ENCODE measurements around the gene BABAM2.
"Not testable (repeated sequence)": the region's sequence is repeated elsewhere in the genome, so short reads cannot be mapped to it uniquely, and the experiment has no call there.

The BABAM2 gene

DNA sequence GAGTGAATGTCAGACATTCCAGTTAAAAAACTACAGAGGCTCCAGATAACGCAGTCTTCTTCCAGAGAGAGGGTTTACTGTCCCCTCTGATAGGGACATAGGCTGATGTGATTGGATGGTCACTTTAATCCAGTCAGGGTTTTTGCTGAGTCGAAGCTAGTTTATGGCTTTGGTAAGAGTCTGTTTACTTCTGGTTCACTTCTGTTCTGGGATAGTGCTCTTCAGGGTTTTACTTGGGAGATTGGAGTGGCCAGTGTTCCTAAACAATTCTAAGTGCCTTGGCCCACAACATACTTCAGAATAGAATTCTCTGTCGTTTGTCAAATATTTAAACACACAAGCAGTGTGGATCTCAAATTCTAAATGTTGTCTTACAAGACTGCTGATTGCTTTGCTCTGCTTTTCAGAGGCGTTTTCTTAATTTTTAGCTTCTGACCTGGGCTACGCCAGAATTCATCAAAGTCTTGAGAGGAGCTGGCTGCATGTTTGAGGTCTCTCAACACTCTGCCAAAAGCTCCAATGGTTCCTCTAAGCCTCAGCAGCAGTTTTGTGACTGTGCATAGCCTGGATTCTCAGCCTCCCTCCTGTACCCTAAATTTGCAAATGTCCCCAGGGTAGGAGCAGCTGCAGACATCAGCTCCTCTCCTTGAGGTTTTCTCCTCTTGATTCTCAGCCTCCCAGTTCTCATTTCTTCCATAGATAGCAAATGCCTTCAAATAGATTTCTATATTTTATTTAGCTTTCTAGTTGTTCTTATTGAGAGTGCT, 105.8 kb downstream of the BABAM2 start:
- WGBS: 94% methylated on average over 5 of the region's 5 CpGs
- no peaks in the 10 kb centered on the region for H3K9me3 ChIP-seq (ENCODE audit: insufficient read depth, low read depth, low read length)
- H3K9ac ChIP-seq (ENCODE audit: low read depth, low read length): no peak overlapping the region
- peaks cover 12% of the 10 kb centered on the region; the same call in 1 of the 2 replicates for H3K4me1 ChIP-seq (ENCODE audit: insufficient read depth, low read length)
- H3K4me3 ChIP-seq (ENCODE audit: low read length): no peak overlapping the region
- H3K36me3 ChIP-seq (ENCODE audit: insufficient read depth, low read length): no peaks in the 10 kb centered on the region
- H3K27me3 ChIP-seq (ENCODE audit: insufficient read depth, low read length): no peaks in the 10 kb centered on the region
- no peak overlapping the region for H3K27ac ChIP-seq (ENCODE audit: low read depth, low read length)

DNA sequence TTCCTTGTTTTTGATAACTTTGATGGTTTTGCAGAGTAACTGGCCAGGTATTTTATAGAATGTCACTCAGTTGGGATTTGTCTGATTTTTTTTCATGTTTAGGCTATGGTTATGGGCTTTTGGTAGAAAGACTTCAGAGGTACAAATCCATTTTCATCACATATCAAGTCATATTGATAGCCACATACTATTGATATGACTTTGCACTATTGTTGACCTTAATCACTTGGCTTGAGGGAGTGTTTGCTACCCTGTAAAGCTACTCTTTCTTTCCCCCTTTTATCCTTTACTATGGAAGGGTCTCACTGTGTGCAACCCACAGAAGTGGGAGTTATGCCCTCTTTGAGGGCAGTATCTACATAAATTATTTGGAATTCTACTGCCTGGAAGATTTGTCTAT, 109.8 kb downstream of the BABAM2 start:
- no peak overlapping the region for H3K4me3 ChIP-seq (ENCODE audit: low read length)
- H3K4me1 ChIP-seq (ENCODE audit: insufficient read depth, low read length): no peaks in the 10 kb centered on the region
- no peaks in the 10 kb centered on the region for H3K36me3 ChIP-seq (ENCODE audit: insufficient read depth, low read length)
- H3K9me3 ChIP-seq (ENCODE audit: insufficient read depth, low read depth, low read length): no peaks in the 10 kb centered on the region
- H3K27ac ChIP-seq (ENCODE audit: low read depth, low read length): no peak overlapping the region
- no peaks in the 10 kb centered on the region for H3K27me3 ChIP-seq (ENCODE audit: insufficient read depth, low read length)
- no peak overlapping the region for H3K9ac ChIP-seq (ENCODE audit: low read depth, low read length)

DNA sequence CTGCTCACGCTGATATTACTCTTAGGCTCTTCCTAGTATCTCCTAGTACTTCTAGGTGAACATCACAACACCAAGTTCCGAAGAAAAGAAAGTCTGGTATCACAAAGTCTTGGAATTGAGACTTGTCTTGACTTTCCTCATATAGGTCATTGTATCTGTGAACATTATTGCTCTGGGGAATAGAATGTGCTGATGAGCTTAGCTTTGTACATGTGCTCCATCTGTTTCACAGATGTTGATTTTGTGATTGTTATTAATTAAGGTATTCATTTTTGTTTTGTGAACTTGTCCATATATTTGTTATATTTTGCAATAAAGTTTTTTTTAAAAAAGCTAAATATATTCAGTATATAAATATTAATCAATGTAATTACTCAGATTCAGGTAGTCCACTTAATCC, 111.7 kb downstream of the BABAM2 start:
- no peak overlapping the region for H3K9ac ChIP-seq (ENCODE audit: low read depth, low read length)
- WGBS: 90% methylated on average over 2 of the region's 2 CpGs
- no peaks in the 10 kb centered on the region for H3K36me3 ChIP-seq (ENCODE audit: insufficient read depth, low read length)
- no peak overlapping the region for H3K4me3 ChIP-seq (ENCODE audit: low read length)
- H3K27me3 ChIP-seq (ENCODE audit: insufficient read depth, low read length): no peaks in the 10 kb centered on the region
- no peaks in the 10 kb centered on the region for H3K4me1 ChIP-seq (ENCODE audit: insufficient read depth, low read length)
- no peaks in the 10 kb centered on the region for H3K9me3 ChIP-seq (ENCODE audit: insufficient read depth, low read depth, low read length)
- no peak overlapping the region for H3K27ac ChIP-seq (ENCODE audit: low read depth, low read length)

DNA sequence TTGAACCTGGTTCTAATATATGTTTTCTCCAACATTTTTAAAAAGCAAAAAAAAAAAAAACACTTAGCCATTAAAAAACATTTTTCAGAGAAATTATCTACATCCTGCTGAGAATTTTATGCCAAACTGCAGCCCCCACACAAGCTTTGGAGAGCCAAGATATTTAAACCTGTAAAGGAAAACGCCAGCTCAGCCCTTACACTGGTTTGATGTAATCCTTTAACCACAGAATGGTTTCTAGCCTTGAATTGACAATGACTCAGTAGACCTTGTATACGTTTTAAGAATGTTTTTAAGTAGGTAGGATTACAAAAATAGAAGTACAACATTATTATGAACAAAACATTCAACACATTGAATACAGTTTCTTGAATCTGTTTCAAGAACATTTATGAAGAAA, 113.6 kb downstream of the BABAM2 start:
- Histone ChIP-seq H3K9me3 (ENCODE audit: insufficient read depth, low read depth, low read length) (no peaks in the 10 kb centered on the region), H3K27me3 (ENCODE audit: insufficient read depth, low read length) (no peaks in the 10 kb centered on the region), H3K36me3 (ENCODE audit: insufficient read depth, low read length) (no peaks in the 10 kb centered on the region), H3K27ac (ENCODE audit: low read depth, low read length) (no peak overlapping the region), H3K9ac (ENCODE audit: low read depth, low read length) (no peak overlapping the region), H3K4me1 (ENCODE audit: insufficient read depth, low read length) (no peaks in the 10 kb centered on the region), H3K4me3 (ENCODE audit: low read length) (no peak overlapping the region)
- WGBS: 79% methylated on average over 1 of the region's 2 CpGs

DNA sequence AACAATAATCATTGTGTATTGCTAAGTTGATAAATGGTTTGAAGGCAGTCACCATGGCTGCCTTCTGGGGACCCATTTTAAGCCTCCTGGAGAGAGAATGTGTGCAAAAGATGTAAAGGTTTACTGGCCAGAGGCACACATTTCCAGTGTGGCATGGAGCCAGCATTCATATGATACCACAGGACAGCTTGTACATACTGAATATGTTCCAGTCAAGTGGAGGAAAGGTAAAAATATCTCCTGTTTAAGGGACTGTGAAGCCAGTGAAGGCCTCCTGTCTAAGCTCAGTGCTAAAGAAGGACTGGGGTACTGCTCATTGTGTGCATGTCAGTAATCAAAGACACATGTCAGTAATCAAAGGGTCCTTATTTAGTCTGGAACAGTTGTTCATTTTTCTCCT, 119.2 kb downstream of the BABAM2 start:
- no peaks in the 10 kb centered on the region for H3K27me3 ChIP-seq (ENCODE audit: insufficient read depth, low read length)
- no peak overlapping the region for H3K27ac ChIP-seq (ENCODE audit: low read depth, low read length)
- H3K4me1 ChIP-seq (ENCODE audit: insufficient read depth, low read length): no peaks in the 10 kb centered on the region
- no peak overlapping the region for H3K4me3 ChIP-seq (ENCODE audit: low read length)
- no peaks in the 10 kb centered on the region for H3K36me3 ChIP-seq (ENCODE audit: insufficient read depth, low read length)
- no peak overlapping the region for H3K9ac ChIP-seq (ENCODE audit: low read depth, low read length)
- no peaks in the 10 kb centered on the region for H3K9me3 ChIP-seq (ENCODE audit: insufficient read depth, low read depth, low read length)

DNA sequence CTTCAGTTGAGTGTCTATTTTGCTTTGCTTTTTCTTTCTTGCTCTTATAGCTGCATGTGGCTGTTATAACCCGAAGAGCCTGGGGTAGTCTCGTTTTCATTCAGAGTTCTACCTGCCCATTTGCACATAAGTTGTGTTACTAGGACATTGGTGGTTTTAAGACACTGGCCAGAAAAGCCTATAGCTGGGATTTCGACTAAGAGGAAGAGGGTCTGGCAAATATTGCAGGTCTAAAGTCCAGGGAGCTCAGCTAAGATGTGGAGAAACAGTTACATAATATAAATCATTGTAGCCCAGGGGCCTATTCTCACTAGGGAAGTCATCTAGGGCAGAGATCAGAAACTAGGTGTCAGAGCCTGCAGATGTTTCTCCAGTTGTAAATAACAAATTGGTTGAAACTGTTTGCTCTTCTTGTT, 120.8 kb downstream of the BABAM2 start:
- WGBS: 90% methylated on average over 3 of the region's 3 CpGs
- Histone ChIP-seq H3K27ac (ENCODE audit: low read depth, low read length) (no peak overlapping the region), H3K4me3 (ENCODE audit: low read length) (no peak overlapping the region)

DNA sequence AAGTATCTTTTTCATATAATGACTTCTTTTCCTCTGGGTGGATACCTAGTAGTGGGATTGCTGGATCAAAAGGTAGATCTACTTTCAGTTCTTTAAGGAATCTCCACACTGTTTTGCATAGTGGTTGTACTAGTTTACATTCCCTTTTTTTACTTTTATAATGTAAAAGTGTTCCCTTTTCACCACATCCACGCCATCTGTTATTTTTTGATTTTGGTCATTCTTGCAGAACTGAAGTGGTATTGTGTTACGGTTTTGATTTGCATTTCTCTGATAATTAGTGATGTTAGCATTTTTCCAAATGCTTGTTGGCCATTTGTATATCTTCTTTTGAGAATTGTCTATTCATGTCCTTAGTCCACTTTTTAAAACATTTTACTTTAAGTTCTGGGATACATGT, 127.9 kb downstream of the BABAM2 start:
- 100% methylated on average over 2 of the region's 2 CpGs for WGBS
- H3K27ac ChIP-seq (ENCODE audit: low read depth, low read length); H3K4me1 ChIP-seq (ENCODE audit: insufficient read depth, low read length); H3K4me3 ChIP-seq (ENCODE audit: low read length); H3K9me3 ChIP-seq (ENCODE audit: insufficient read depth, low read depth, low read length); H3K9ac ChIP-seq (ENCODE audit: low read depth, low read length); H3K27me3 ChIP-seq (ENCODE audit: insufficient read depth, low read length); H3K36me3 ChIP-seq (ENCODE audit: insufficient read depth, low read length): not testable (repeated sequence)

More for the DNA sequence above, 120.8 kb downstream of the BABAM2 start:
- Histone ChIP-seq H3K4me1 (ENCODE audit: insufficient read depth, low read length) (no peaks in the 10 kb centered on the region), H3K9ac (ENCODE audit: low read depth, low read length) (no peak overlapping the region), H3K36me3 (ENCODE audit: insufficient read depth, low read length) (no peaks in the 10 kb centered on the region), H3K27me3 (ENCODE audit: insufficient read depth, low read length) (no peaks in the 10 kb centered on the region), H3K9me3 (ENCODE audit: insufficient read depth, low read depth, low read length) (no peaks in the 10 kb centered on the region)

DNA sequence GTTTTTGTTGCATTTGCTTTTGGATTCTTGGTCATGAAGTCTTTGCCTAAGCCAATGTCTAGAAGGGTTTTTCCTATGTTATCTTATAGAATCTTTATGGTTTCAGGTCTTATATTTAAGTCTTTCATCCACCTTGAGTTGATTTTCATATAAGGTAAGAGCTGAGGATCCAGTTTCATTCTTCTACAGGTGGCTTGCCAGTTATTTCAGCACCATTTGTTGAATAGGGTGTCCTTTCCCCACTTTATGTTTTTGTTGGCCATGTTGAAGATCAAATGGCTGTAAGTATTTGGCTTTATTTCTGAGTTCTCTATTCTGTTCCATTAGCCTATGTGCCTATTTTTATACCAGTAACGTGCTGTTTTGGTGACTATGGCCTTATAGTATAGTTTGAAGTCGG, 129.0 kb downstream of the BABAM2 start:
- H3K4me3 ChIP-seq (ENCODE audit: low read length); H3K9ac ChIP-seq (ENCODE audit: low read depth, low read length); H3K36me3 ChIP-seq (ENCODE audit: insufficient read depth, low read length); H3K9me3 ChIP-seq (ENCODE audit: insufficient read depth, low read depth, low read length); H3K4me1 ChIP-seq (ENCODE audit: insufficient read depth, low read length); H3K27me3 ChIP-seq (ENCODE audit: insufficient read depth, low read length); H3K27ac ChIP-seq (ENCODE audit: low read depth, low read length): not testable (repeated sequence)
- 89% methylated on average over 2 of the region's 2 CpGs for WGBS

DNA sequence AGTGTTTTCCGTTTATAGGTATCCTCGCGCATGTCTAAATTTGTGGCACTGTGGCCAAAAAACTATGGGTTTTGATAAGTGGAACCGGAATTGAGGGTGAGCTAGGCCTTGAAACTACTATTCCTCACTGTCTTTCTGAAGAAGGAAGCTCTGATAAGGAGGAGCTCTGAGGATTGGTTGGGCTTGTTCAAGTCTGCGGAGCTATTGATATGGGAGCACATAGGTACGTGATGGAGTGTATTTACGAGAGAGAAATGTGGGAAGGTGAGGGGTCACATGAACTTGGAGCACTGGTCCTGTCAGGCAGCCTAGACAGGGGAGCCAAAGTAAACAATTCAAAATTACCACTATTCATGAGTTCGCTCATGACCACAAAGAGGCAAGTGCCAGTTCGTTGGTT, 131.4 kb downstream of the BABAM2 start:
- Histone ChIP-seq H3K9me3 (ENCODE audit: insufficient read depth, low read depth, low read length) (no peaks in the 10 kb centered on the region), H3K4me1 (ENCODE audit: insufficient read depth, low read length) (no peaks in the 10 kb centered on the region), H3K4me3 (ENCODE audit: low read length) (no peak overlapping the region), H3K36me3 (ENCODE audit: insufficient read depth, low read length) (no peaks in the 10 kb centered on the region; the same call in 1 of the 2 replicates), H3K27ac (ENCODE audit: low read depth, low read length) (no peak overlapping the region), H3K9ac (ENCODE audit: low read depth, low read length) (no peak overlapping the region), H3K27me3 (ENCODE audit: insufficient read depth, low read length) (no peaks in the 10 kb centered on the region)
- 98% methylated on average over 9 of the region's 9 CpGs for WGBS

DNA sequence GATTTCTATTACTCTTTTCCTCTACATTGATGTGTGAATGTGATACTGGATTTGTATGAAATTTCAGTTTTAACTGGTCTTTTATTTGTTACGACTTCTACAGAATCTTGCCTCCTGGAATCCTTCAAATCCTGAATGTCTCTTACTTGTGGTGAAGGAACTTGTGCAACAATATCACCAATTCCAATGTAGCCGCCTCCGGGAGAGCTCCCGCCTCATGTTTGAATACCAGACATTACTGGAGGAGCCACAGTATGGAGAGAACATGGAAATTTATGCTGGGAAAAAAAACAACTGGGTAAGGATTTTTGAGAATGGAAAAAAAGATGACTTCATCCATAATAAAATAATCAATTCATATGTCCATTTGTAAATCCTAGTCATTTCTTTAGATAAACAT, 134.6 kb downstream of the BABAM2 start:
- no peak overlapping the region for H3K27ac ChIP-seq (ENCODE audit: low read depth, low read length)
- H3K9me3 ChIP-seq (ENCODE audit: insufficient read depth, low read depth, low read length): no peaks in the 10 kb centered on the region
- WGBS: 100% methylated on average over 4 of the region's 4 CpGs
- H3K36me3 ChIP-seq (ENCODE audit: insufficient read depth, low read length): peaks cover 3% of the 10 kb centered on the region; the same call in 1 of the 2 replicates
- H3K27me3 ChIP-seq (ENCODE audit: insufficient read depth, low read length): no peaks in the 10 kb centered on the region
- no peaks in the 10 kb centered on the region for H3K4me1 ChIP-seq (ENCODE audit: insufficient read depth, low read length)
- H3K4me3 ChIP-seq (ENCODE audit: low read length): no peak overlapping the region
- no peak overlapping the region for H3K9ac ChIP-seq (ENCODE audit: low read depth, low read length)

DNA sequence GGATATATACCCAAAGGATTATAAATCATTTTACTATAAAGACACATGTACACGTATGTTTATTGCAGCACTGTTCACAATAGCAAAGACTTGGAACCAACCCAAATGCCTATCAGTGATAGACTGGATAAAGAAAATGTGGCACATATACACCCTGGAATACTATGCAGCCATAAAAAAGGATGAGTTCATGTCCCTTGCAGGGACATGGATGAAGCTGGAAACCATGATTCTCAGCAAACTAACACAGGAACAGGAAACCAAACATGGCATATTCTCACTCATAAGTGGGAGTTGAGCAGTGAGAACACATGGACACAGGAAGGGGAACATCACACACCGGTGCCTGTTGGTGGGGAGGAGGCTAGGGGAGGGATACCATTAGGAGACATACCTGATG, 135.7 kb downstream of the BABAM2 start:
- 96% methylated on average over 1 of the region's 2 CpGs for WGBS

DNA sequence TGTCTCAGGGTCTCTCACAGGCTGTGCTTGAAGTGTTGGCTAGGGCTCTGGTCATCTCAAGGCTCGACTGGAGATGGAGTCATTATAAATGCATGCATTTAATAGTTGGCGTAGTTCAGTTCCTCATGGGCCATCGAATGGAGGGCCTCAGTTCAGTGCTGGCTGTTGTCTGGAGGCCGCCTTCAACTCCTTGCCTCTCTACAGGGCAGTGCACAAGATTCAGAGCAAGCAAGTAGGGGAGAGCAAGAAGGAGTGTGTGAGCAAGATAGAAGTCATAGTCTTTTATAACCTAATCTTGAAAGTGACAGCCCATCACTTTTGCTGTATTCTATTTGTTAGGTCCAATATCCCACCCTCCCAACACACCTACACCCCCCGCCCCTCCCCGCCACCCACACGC, 137.5 kb downstream of the BABAM2 start:
- Histone ChIP-seq H3K36me3 (ENCODE audit: insufficient read depth, low read length) (peaks cover 3% of the 10 kb centered on the region; the same call in 1 of the 2 replicates), H3K9me3 (ENCODE audit: insufficient read depth, low read depth, low read length) (no peaks in the 10 kb centered on the region), H3K4me3 (ENCODE audit: low read length) (no peak overlapping the region), H3K9ac (ENCODE audit: low read depth, low read length) (no peak overlapping the region), H3K4me1 (ENCODE audit: insufficient read depth, low read length) (no peaks in the 10 kb centered on the region), H3K27ac (ENCODE audit: low read depth, low read length) (no peak overlapping the region), H3K27me3 (ENCODE audit: insufficient read depth, low read length) (no peaks in the 10 kb centered on the region)
- 87% methylated on average over 5 of the region's 7 CpGs for WGBS

More for the DNA sequence above, 135.7 kb downstream of the BABAM2 start:
- H3K4me1 ChIP-seq (ENCODE audit: insufficient read depth, low read length); H3K4me3 ChIP-seq (ENCODE audit: low read length); H3K36me3 ChIP-seq (ENCODE audit: insufficient read depth, low read length); H3K9ac ChIP-seq (ENCODE audit: low read depth, low read length); H3K9me3 ChIP-seq (ENCODE audit: insufficient read depth, low read depth, low read length); H3K27ac ChIP-seq (ENCODE audit: low read depth, low read length); H3K27me3 ChIP-seq (ENCODE audit: insufficient read depth, low read length): not testable (repeated sequence)
